ENCODE measurements around the gene AKR1D1. TPM values are rescaled to one million over a fixed set of nuclear protein-coding genes. Genes with fewer than 3 reads are reported as not detected.

AKR1D1 gene
- total and polyA plus RNA-seq, 2 of the 13 experiments (the other 11 are each of a cell fraction or from before 2014, with no cell fraction given): 6.9 to 37.0 TPM

DNA sequence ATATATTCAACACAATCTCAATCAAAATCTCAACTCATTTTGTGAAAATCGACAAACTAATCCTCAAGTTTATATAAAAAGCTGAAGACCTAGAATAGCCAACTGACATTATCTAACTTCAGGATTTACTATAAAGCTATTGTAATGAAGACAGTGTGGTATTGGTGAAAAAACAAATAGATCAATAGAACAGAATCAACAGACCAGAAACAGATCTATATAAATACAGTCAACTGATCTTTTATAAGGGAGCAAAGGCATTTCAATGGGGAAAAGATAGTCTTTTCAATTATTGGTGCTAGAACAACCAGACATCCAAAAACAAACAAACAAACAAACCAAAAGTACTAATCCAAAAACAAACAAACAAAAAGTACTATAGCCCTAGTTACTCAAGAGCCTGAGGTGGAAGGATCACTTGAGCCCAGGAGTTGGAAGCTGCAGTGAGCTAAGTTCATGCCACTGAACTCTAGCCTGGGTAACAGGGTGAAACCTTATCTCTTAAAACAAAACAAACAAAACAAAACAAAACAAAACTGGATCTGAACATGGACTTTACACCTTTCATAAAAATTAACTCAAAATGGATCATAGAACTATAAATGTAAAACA, 26.6 kb upstream of the AKR1D1 start (continued):
- TF ChIP-seq, protein P1, sequence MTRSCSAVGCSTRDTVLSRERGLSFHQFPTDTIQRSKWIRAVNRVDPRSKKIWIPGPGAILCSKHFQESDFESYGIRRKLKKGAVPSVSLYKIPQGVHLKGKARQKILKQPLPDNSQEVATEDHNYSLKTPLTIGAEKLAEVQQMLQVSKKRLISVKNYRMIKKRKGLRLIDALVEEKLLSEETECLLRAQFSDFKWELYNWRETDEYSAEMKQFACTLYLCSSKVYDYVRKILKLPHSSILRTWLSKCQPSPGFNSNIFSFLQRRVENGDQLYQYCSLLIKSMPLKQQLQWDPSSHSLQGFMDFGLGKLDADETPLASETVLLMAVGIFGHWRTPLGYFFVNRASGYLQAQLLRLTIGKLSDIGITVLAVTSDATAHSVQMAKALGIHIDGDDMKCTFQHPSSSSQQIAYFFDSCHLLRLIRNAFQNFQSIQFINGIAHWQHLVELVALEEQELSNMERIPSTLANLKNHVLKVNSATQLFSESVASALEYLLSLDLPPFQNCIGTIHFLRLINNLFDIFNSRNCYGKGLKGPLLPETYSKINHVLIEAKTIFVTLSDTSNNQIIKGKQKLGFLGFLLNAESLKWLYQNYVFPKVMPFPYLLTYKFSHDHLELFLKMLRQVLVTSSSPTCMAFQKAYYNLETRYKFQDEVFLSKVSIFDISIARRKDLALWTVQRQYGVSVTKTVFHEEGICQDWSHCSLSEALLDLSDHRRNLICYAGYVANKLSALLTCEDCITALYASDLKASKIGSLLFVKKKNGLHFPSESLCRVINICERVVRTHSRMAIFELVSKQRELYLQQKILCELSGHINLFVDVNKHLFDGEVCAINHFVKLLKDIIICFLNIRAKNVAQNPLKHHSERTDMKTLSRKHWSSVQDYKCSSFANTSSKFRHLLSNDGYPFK (CRISPR knock-in tag; IDR thresholded peaks at IDR 0.05; ENCODE audit: borderline replicate concordance): no peak
- TF ChIP-seq SRSF4 (IDR thresholded peaks at IDR 0.05; ENCODE audit: low read depth, low read length, poor library complexity, severe bottlenecking) (no peak), ISL2 (CRISPR knock-in tag; IDR thresholded peaks at IDR 0.05) (peak; percentile 63; the same call in 1 of the 2 replicates), SMYD3 (CRISPR knock-in tag; IDR thresholded peaks at IDR 0.05) (no peak), RARG (CRISPR knock-in tag; IDR thresholded peaks at IDR 0.05; ENCODE audit: low read depth) (no peak), ZBTB7B (CRISPR knock-in tag; IDR thresholded peaks at IDR 0.05) (no peak), TSC22D2 (CRISPR knock-in tag; IDR thresholded peaks at IDR 0.05; ENCODE audit: borderline replicate concordance) (no peak), BORCS8-MEF2B (CRISPR knock-in tag; IDR thresholded peaks at IDR 0.05) (no peak), JUNB (CRISPR knock-in tag; IDR thresholded peaks at IDR 0.05; ENCODE audit: borderline replicate concordance) (no peak), ELF4 (CRISPR knock-in tag; IDR thresholded peaks at IDR 0.05; ENCODE audit: borderline replicate concordance) (no peak), ZNF83 (CRISPR knock-in tag; IDR thresholded peaks at IDR 0.05; ENCODE audit: borderline replicate concordance) (no peak), ZNF614 (CRISPR knock-in tag; IDR thresholded peaks at IDR 0.05; ENCODE audit: borderline replicate concordance) (0 out of 2 replicates have a peak, but pooled peaks have one; percentile 24), ATAD3A (CRISPR knock-in tag; IDR thresholded peaks at IDR 0.05) (no peak)
- TF ChIP-seq, protein P2, sequence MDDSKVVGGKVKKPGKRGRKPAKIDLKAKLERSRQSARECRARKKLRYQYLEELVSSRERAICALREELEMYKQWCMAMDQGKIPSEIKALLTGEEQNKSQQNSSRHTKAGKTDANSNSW (CRISPR knock-in tag; IDR thresholded peaks at IDR 0.05; ENCODE audit: borderline replicate concordance): no peak
- TF ChIP-seq, protein P3, sequence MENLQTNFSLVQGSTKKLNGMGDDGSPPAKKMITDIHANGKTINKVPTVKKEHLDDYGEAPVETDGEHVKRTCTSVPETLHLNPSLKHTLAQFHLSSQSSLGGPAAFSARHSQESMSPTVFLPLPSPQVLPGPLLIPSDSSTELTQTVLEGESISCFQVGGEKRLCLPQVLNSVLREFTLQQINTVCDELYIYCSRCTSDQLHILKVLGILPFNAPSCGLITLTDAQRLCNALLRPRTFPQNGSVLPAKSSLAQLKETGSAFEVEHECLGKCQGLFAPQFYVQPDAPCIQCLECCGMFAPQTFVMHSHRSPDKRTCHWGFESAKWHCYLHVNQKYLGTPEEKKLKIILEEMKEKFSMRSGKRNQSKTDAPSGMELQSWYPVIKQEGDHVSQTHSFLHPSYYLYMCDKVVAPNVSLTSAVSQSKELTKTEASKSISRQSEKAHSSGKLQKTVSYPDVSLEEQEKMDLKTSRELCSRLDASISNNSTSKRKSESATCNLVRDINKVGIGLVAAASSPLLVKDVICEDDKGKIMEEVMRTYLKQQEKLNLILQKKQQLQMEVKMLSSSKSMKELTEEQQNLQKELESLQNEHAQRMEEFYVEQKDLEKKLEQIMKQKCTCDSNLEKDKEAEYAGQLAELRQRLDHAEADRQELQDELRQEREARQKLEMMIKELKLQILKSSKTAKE (CRISPR knock-in tag; IDR thresholded peaks at IDR 0.05; ENCODE audit: borderline replicate concordance): no peak

Measured in HepG2 (cell line).